Panc1 (cell line): ENCODE data around the gene CLCN7. TPM values are rescaled to one million over a fixed set of nuclear protein-coding genes. Genes with fewer than 3 reads are reported as not detected.

Source experiments
- ATAC-seq: fragments of 200-7000 bp; cut with Tn5 transposase; 2 replicates; pipeline ENCODE4 v1.9.1; 2020; ENCODE audit warnings: mild to moderate bottlenecking, moderate library complexity
- BruUV-seq: library from RNA; stranded (reverse); fragments of 400-500 nt; replicated peaks from 2 replicates; lab custom pipeline; 2021; lab: Mats Ljungman, UMichigan
- CTCF ChIA-PET: fragments of 300-600 bp; sonication (Branson Sonifier 250); formaldehyde crosslinking; loops from one replicate; lab custom pipeline; 2022; ENCODE audit warnings: antibody characterized with exemption; lab: Charles Lee
- POLR2A ChIA-PET: fragments of 300-600 bp; sonication (Branson Sonifier 250); formaldehyde crosslinking; loops from one replicate; lab custom pipeline; 2022; ENCODE audit warnings: antibody characterized with exemption; lab: Charles Lee
- DNase-seq: peaks from one replicate; pipeline ENCODE4 v3.0.0-alpha.2; 2010; ENCODE audit warnings: low read depth, low spot score
- H3K27ac ChIP-seq: 2 replicates; pipeline ENCODE4 v1.5.1; 2011; ENCODE audit warnings: mild to moderate bottlenecking, low read length, inconsistent platforms
- H3K27me3 ChIP-seq: fragments of 200-500 bp; sonication (Bioruptor generic); 2 replicates; pipeline ENCODE4 v1.6.0; 2014; ENCODE audit warnings: low read length, inconsistent platforms; ENCODE audit not compliant: control insufficient read depth, insufficient read depth
- H3K36me3 ChIP-seq: fragments of 200-500 bp; sonication (Bioruptor generic); 2 replicates; pipeline ENCODE4 v1.5.1; 2014; ENCODE audit warnings: inconsistent platforms, mild to moderate bottlenecking, low read length, moderate library complexity; ENCODE audit not compliant: control insufficient read depth, insufficient read depth
- H3K4me1 ChIP-seq: 2 replicates; pipeline ENCODE4 v1.5.1; 2011; ENCODE audit warnings: inconsistent platforms, mild to moderate bottlenecking, low read length, moderate library complexity; ENCODE audit not compliant: control insufficient read depth, insufficient read depth
- H3K4me3 ChIP-seq, 2 experiments: 2 replicates each; pipeline ENCODE4 v1.5.1; 2011 to 2012; ENCODE audit warnings: low read depth in 2 of 2, low read length in 2 of 2, mild to moderate bottlenecking in 2 of 2, inconsistent platforms in 1 of 2, moderate library complexity in 1 of 2
- H3K9me3 ChIP-seq: fragments of 200-500 bp; sonication (Bioruptor generic); 2 replicates; pipeline ENCODE4 v1.5.1; 2014; ENCODE audit warnings: low read depth, mild to moderate bottlenecking, inconsistent platforms, low read length, moderate library complexity; ENCODE audit not compliant: control insufficient read depth, insufficient read depth
- CTCF ChIP-seq: fragments of 450-650 bp; IDR thresholded peaks from 2 replicates; pipeline ENCODE4 v1.5.1; 2017; ENCODE audit warnings: mild to moderate bottlenecking
- POLR2AphosphoS5 ChIP-seq: IDR thresholded peaks from 2 replicates; pipeline ENCODE4 v1.6.1; 2012; ENCODE audit warnings: mild to moderate bottlenecking, low read depth, low read length, moderate library complexity
- REST ChIP-seq, 2 experiments: IDR thresholded peaks; 2 replicates each; pipeline ENCODE4 v1.6.1; 2011 to 2012; ENCODE audit warnings: low read depth in 2 of 2, control low read depth in 1 of 2, low read length in 1 of 2, mild to moderate bottlenecking in 1 of 2, moderate library complexity in 1 of 2; ENCODE audit not compliant: insufficient read depth in 1 of 2
- SIN3A ChIP-seq: IDR thresholded peaks from 2 replicates; pipeline ENCODE4 v1.6.1; 2012; ENCODE audit warnings: low read depth, mild to moderate bottlenecking, low read length, moderate library complexity, borderline replicate concordance; ENCODE audit not compliant: insufficient read depth
- TCF7L2 ChIP-seq: IDR thresholded peaks from 2 replicates; pipeline ENCODE4 v1.6.1; 2011; ENCODE audit warnings: mild to moderate bottlenecking, low read depth, low read length, inconsistent platforms
- in situ Hi-C: cut with HindIII; loops from 2 replicates; pipeline ENCODE4 v1.10.0; 2016; ENCODE audit warnings: low sequenced_read_pairs, low pct_unique_long_range_greater_than_20kb
- intact Hi-C: fragments of 100-400 bp; cut with micrococcal nuclease; formaldehyde crosslinking; loops from one replicate; pipeline ENCODE4 v1.10.0; 2022; ENCODE audit not compliant: unreplicated experiment
- total RNA-seq: library from RNA; stranded (reverse); gene quantifications from one replicate; pipeline ENCODE4 v1.2.1, GENCODE V29; 2021; ENCODE audit not compliant: unreplicated experiment

Gene CLCN7
- total RNA-seq, 1 experiment from 2014 or later, result 179 TPM

- no peak for TF ChIP-seq TCF7L2
- TF ChIP-seq SIN3A, result no peak
- no peak for TF ChIP-seq POLR2AphosphoS5
- no peak for TF ChIP-seq CTCF
- no peak for TF ChIP-seq REST (IDR thresholded peaks at IDR 0.05; ENCODE audit: insufficient read depth in 1 of 2, low read depth in 2 of 2, low read length in 1 of 2)
- DNase-seq (no peak), ATAC-seq (no peak)
- ChIA-PET CTCF (no interaction called here), POLR2A (interaction anchor here (0.5 kb wide), 1 partner anchor 118 kb away, joined by 3 read pairs; no protein-coding TSS in a partner anchor)
- intact Hi-C loops, result no loop called here
- Histone ChIP-seq H3K9me3 (no peaks in the 10 kb centered on the region), H3K27me3 (no peaks in the 10 kb centered on the region), H3K36me3 (no peaks in the 10 kb centered on the region; the same call in 1 of the 2 replicates), H3K4me1 (no peaks in the 10 kb centered on the region), H3K4me3 (no peak overlapping the region), H3K27ac (no peak overlapping the region)
- in situ Hi-C loops, result no loop called here
- no TSS peak for BruUV-seq
These were observed 23.0 kb downstream of the CLCN7 start for GRCh38 chr16:1451702-1452392.

- H3K4me1 ChIP-seq, result no peaks in the 10 kb centered on the region
- H3K36me3 ChIP-seq, result no peaks in the 10 kb centered on the region; the same call in 1 of the 2 replicates
- H3K4me3 ChIP-seq, result no peak overlapping the region
- ATAC-seq (no peak), DNase-seq (no peak)
- intact Hi-C loops (no loop called here), in situ Hi-C loops (no loop called here)
- no peak overlapping the region for H3K27ac ChIP-seq
- CTCF ChIA-PET, result no interaction called here
- POLR2A ChIA-PET, result no interaction called here
- no peaks in the 10 kb centered on the region for H3K27me3 ChIP-seq
- no peaks in the 10 kb centered on the region for H3K9me3 ChIP-seq
- no peak for TF ChIP-seq TCF7L2
- no peak for TF ChIP-seq POLR2AphosphoS5
- TF ChIP-seq SIN3A, result no peak
- TF ChIP-seq CTCF, result no peak
- TF ChIP-seq REST (IDR thresholded peaks at IDR 0.05; ENCODE audit: insufficient read depth in 1 of 2, low read depth in 2 of 2, low read length in 1 of 2), result no peak
- BruUV-seq, result no TSS peak
These were observed 24.0 kb downstream of the CLCN7 start for GRCh38 chr16:1450841-1451240.
